GM21447 (cell line): ENCODE data around the gene MAGEL2.

Source experiments
- ATAC-seq: cut with Tn5 transposase; IDR thresholded peaks from one replicate; pipeline ENCODE4 v1.9.1; 2021; ENCODE audit not compliant: unreplicated experiment

Gene MAGEL2

GRCh38 chr15:23647421-23648370 is at the start of gene MAGEL2:
Gene MAGEL2, minus strand, starts transcription at chr15:23647867. Its CDS starts 125 bp downstream, at chr15:23647742.
- no peak for ATAC-seq

- no peak for ATAC-seq
Measured at GRCh38 chr15:23695282-23695681, 47.6 kb upstream of the MAGEL2 start.

GRCh38 chr15:23694592-23694991 is 46.9 kb upstream of the MAGEL2 start:
- no peak for ATAC-seq

- ATAC-seq: no peak
Measured at GRCh38 chr15:23690450-23690852, 42.8 kb upstream of the MAGEL2 start.

- no peak for ATAC-seq
Measured at GRCh38 chr15:23690015-23690414, 42.3 kb upstream of the MAGEL2 start.

GRCh38 chr15:23687143-23687470 is 39.4 kb upstream of the MAGEL2 start, which contains the start of gene NDN:
Gene NDN, minus strand, starts transcription at chr15:23687305. Its CDS starts 88 bp downstream, at chr15:23687217.
- no peak for ATAC-seq

GRCh38 chr15:23686466-23687142 is 38.9 kb upstream of the MAGEL2 start:
- ATAC-seq: no peak

GRCh38 chr15:23671481-23671880 is 23.8 kb upstream of the MAGEL2 start:
- ATAC-seq: no peak

- ATAC-seq: no peak
Measured at GRCh38 chr15:23670970-23671369, 23.3 kb upstream of the MAGEL2 start.

- ATAC-seq: no peak
Measured at GRCh38 chr15:23663232-23663631, 15.6 kb upstream of the MAGEL2 start.

GRCh38 chr15:23648920-23649515 is 1.4 kb upstream of the MAGEL2 start:
- ATAC-seq: no peak

GRCh38 chr15:23647001-23647295 is 719 bp downstream of the MAGEL2 start:
- ATAC-seq: no peak

GRCh38 chr15:23646165-23647000 is 1.3 kb downstream of the MAGEL2 start:
- no peak for ATAC-seq

- no peak for ATAC-seq
Measured at GRCh38 chr15:23645371-23646164, 2.1 kb downstream of the MAGEL2 start.

- ATAC-seq: no peak
Measured at GRCh38 chr15:23644829-23645228, 2.8 kb downstream of the MAGEL2 start.

- ATAC-seq: no peak
Measured at GRCh38 chr15:23642413-23643044, 5.1 kb downstream of the MAGEL2 start.

- ATAC-seq: no peak
Measured at GRCh38 chr15:23634181-23634580, 13.5 kb downstream of the MAGEL2 start.

GRCh38 chr15:23629234-23629805 is 18.3 kb downstream of the MAGEL2 start:
- ATAC-seq: no peak

- ATAC-seq: no peak
Measured at GRCh38 chr15:23628612-23629233, 18.9 kb downstream of the MAGEL2 start.
